ENCODE measurements around the gene PRKCD. TPM values are rescaled to one million over a fixed set of nuclear protein-coding genes. Genes with fewer than 3 reads are reported as not detected.

PRKCD gene
- total RNA-seq, 1 experiment from 2014 or later = 1.00 TPM

- Histone ChIP-seq H3K27me3 (replicated peaks) (no peaks in the 10 kb centered on the region), H3K9me3 (replicated peaks) (no peaks in the 10 kb centered on the region), H3K36me3 (peaks cover 98% of the 10 kb centered on the region), H3K27ac (no peak overlapping the region), H3K4me1 (replicated peaks) (peaks cover 14% of the 10 kb centered on the region), H3K4me3 (no peak overlapping the region)
- DNase-seq (ENCODE audit: low read depth in 1 of 2, low spot score in 2 of 2) = no peak
Observed at GRCh38 chr3:53231532-53232511, 70.8 kb downstream of the PRKCD start.

DNA sequence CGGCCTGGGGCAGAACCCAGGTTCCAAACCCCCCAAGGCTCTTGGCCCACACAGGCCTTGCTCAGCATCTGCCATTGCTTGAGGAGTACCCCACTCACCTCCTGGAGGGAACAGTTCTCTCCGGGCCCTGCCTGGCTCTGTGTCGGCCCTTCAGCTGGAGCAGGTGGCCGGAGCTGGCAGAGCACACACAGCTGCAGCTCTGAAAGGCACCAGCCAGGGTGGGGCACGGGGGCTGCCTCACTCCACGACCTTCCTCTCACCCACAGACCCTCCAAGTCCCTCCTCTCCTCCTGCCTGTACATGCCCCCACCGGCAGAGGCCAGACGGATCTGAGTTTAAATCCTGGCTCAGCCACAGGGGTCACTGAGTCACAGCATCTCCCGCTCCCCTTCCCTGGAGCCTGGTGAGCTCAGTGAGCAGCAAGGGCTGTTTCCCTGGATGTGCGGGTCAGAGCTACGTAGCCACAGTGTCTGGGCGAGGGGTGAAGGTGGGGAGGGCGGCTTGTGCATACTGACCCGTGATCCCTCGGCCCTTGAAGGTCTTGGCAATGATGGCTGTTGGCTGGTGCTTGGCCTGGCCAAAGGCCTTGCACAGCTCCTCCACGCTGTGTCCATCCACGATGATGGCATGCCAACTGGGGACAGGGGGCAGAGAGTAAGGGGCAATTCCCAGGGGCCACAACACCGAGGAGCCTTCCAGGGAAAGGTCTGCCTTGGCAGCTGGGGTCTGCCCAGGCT lies 71.8 kb downstream of the PRKCD start:
- Histone ChIP-seq H3K9me3 (replicated peaks) (no peaks in the 10 kb centered on the region), H3K36me3 (peaks cover 96% of the 10 kb centered on the region), H3K4me1 (replicated peaks) (peaks cover 23% of the 10 kb centered on the region), H3K4me3 (no peak overlapping the region), H3K27me3 (replicated peaks) (no peaks in the 10 kb centered on the region), H3K27ac (no peak overlapping the region)
- no peak for DNase-seq (ENCODE audit: low read depth in 1 of 2, low spot score in 2 of 2)

- no peaks in the 10 kb centered on the region for H3K9me3 ChIP-seq (replicated peaks)
- no peak overlapping the region for H3K4me3 ChIP-seq
- no peak for DNase-seq (ENCODE audit: low read depth in 1 of 2, low spot score in 2 of 2)
- peaks cover 91% of the 10 kb centered on the region for H3K36me3 ChIP-seq
- H3K4me1 ChIP-seq (replicated peaks) = peaks cover 38% of the 10 kb centered on the region
- H3K27ac ChIP-seq = no peak overlapping the region
- H3K27me3 ChIP-seq (replicated peaks) = no peaks in the 10 kb centered on the region
Observed at GRCh38 chr3:53234130-53234840, 73.3 kb downstream of the PRKCD start.

GRCh38 chr3:53234841-53235232 lies 73.8 kb downstream of the PRKCD start:
- peaks cover 44% of the 10 kb centered on the region for H3K4me1 ChIP-seq (replicated peaks)
- H3K27ac ChIP-seq = no peak overlapping the region
- no peak for DNase-seq (ENCODE audit: low read depth in 1 of 2, low spot score in 2 of 2)
- H3K36me3 ChIP-seq = peaks cover 91% of the 10 kb centered on the region
- no peaks in the 10 kb centered on the region for H3K27me3 ChIP-seq (replicated peaks)
- H3K4me3 ChIP-seq = no peak overlapping the region
- H3K9me3 ChIP-seq (replicated peaks) = no peaks in the 10 kb centered on the region

DNA sequence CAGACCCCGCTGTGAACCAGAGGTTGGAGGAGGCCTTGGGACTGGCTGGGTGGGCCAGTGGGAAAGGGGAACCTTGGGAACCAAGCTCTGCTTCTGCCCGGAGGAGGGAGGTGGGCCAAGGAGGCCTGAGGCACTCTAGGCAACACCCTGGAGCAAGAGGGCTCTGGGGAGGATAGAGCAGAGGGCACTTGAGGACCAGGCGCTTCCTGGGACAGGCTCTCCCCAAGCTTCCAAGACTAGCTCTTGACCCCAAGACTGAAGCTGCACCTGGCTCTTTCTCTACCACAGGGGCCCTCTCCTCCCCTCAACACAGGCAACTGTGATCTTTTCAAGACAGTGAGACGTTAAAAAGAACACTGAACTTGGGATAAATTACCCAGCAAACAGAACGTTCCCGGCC lies 74.5 kb downstream of the PRKCD start:
- DNase-seq (ENCODE audit: low read depth in 1 of 2, low spot score in 2 of 2) = no peak
- H3K27ac ChIP-seq = peak overlapping the region; percentile 87
- no peaks in the 10 kb centered on the region for H3K27me3 ChIP-seq (replicated peaks)
- H3K36me3 ChIP-seq = peaks cover 91% of the 10 kb centered on the region
- H3K4me1 ChIP-seq (replicated peaks) = peaks cover 47% of the 10 kb centered on the region
- H3K9me3 ChIP-seq (replicated peaks) = no peaks in the 10 kb centered on the region
- no peak overlapping the region for H3K4me3 ChIP-seq

- H3K4me1 ChIP-seq (replicated peaks) = peaks cover 47% of the 10 kb centered on the region
- peaks cover 91% of the 10 kb centered on the region for H3K36me3 ChIP-seq
- DNase-seq (ENCODE audit: low read depth in 1 of 2, low spot score in 2 of 2) = peak; percentile 74 to 88
- no peaks in the 10 kb centered on the region for H3K27me3 ChIP-seq (replicated peaks)
- peak overlapping the region; percentile 87 for H3K27ac ChIP-seq
- H3K9me3 ChIP-seq (replicated peaks) = no peaks in the 10 kb centered on the region
- no peak overlapping the region for H3K4me3 ChIP-seq
Observed at GRCh38 chr3:53236112-53236841, 75.3 kb downstream of the PRKCD start.

DNA sequence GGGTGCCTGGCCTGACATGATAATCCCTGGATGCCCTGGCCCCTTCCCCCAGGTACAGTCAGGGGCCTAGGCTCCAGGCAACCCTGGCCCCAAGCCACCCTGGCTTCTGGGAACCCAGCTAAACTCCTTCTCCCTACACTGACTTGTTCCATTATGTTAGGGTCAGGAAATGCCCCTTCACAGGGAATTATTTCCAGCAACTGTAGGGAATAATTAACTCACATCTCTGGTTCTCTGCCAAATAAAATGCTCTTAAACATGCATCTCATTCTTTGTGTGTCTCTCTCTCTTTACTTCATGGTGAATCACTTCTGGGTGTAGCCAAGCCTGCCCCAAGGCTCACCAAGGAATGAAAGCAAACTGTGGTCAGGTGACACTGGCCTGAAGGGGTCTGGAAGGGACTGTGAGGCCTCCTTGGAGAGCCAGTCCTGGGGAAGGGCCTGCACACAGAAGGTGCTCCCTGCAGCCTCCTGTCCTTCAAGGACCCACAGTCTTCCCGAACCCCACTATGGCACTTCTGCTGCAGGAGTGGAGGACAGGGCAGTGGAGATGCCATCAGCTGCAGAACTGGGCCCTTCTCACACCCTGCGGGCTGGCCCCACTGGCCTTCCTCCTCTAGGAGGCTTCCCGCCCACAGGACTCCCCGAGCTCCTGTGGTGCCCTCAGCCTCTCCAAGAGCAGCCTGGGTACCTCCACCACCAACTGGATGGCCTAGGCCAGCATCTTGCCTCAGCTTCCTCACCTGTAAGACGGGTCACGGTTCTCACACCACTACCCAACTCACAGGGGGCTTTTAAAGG lies 77.2 kb downstream of the PRKCD start:
- H3K27me3 ChIP-seq (replicated peaks) = no peaks in the 10 kb centered on the region

DNA sequence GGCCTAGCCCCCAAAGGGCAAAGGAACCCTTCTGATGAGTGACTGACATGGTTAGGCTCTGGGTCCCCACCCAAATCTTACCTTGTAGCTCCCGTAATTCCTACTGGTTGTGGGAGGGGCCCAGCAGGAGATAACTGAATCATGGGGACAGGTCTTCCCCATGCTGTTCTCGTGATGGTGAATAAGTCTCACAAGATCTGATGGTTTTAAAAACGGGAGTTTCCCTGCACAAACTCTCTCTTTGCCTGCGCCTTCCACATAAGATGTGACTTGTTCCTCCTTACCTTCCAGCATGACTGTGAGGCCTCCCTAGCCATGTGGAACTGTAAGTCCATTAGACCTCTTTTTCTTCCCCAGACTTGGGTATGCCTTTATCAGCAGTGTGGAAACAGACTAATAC lies 77.9 kb downstream of the PRKCD start:
- H3K4me3 ChIP-seq = no peak overlapping the region
- H3K4me1 ChIP-seq (replicated peaks) = peaks cover 65% of the 10 kb centered on the region
- no peaks in the 10 kb centered on the region for H3K27me3 ChIP-seq (replicated peaks)
- peaks cover 87% of the 10 kb centered on the region for H3K36me3 ChIP-seq
- H3K9me3 ChIP-seq (replicated peaks) = no peaks in the 10 kb centered on the region
- no peak overlapping the region for H3K27ac ChIP-seq
- no peak for DNase-seq (ENCODE audit: low read depth in 1 of 2, low spot score in 2 of 2)

More for the DNA sequence above, 77.2 kb downstream of the PRKCD start:
- peak; percentile 82 to 89 for DNase-seq (ENCODE audit: low read depth in 1 of 2, low spot score in 2 of 2)
- Histone ChIP-seq H3K4me1 (replicated peaks) (peaks cover 59% of the 10 kb centered on the region), H3K36me3 (peaks cover 87% of the 10 kb centered on the region), H3K4me3 (no peak overlapping the region), H3K9me3 (replicated peaks) (no peaks in the 10 kb centered on the region), H3K27ac (peak overlapping the region; percentile 87)

DNA sequence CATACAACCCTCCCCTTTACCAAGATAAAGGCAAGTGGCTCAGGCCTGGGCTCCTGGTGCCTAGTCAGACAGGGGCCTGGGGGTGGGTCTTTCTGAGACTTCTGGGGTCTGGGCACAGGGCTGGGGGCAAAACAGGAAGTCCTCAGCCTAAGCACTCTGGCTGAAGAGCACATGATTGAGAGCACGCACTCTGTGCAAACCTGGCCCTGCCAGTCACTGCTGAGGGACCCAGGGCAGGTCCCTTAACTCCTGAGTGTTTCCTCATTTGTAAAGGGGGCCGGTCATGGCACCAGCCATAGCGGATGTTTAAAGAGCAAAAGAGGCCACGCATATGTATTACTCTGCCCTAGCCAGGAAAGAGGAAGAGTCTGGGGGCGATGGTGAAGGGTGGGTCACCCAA lies 78.8 kb downstream of the PRKCD start:
- Histone ChIP-seq H3K4me1 (replicated peaks) (peaks cover 71% of the 10 kb centered on the region), H3K27me3 (replicated peaks) (no peaks in the 10 kb centered on the region), H3K4me3 (no peak overlapping the region), H3K36me3 (peaks cover 83% of the 10 kb centered on the region), H3K9me3 (replicated peaks) (no peaks in the 10 kb centered on the region), H3K27ac (no peak overlapping the region)
- DNase-seq (ENCODE audit: low read depth in 1 of 2, low spot score in 2 of 2) = no peak

DNA sequence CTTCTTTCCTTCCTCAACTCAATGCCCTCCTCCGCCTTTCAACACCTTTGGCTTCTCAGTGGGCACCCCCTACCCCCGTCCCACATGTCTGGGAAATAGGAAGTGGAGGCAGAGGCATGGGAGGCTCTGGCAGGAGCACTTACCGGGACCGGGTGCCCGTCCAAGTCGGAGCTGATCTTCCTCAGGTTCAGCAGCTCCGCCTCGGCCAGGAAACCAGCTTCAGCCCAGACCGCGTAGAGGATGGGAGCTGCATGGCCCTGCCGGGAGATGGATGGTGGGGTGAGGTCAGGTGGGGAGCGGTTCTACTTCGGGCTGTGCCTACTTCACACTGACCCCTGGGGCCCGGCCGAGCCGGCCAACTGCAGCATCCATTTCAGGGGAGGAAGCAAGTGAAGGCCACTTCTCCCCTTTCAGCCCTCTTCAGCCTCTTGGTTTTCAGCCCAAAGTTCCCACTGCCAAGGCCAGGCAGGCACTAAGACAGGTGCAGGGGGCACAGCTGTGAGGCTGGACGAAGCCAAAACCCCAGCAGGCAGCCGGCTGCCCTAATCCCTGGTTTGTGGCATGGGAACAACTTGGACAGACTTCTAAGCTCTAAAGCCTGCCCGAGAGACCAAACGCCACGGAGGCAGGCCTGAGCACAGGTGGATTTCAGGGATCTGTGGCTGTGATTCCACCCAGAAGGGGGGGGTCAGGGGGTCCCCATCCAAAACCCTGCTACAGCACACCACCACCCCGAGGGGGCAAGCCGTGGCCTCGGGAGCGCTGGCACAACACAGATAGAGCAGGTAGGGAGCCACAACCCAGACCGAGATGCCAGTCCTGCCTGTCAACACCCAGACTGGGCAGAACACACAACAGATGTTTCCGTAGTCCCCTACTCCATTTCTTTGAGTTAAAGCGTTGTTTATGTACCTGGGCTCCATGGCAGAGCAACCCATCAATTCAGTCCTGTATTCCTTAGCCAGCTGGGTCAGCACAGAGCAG lies 80.3 kb downstream of the PRKCD start:
- no peaks in the 10 kb centered on the region for H3K9me3 ChIP-seq (replicated peaks)
- H3K4me3 ChIP-seq = no peak overlapping the region
- peaks cover 63% of the 10 kb centered on the region for H3K4me1 ChIP-seq (replicated peaks)
- DNase-seq (ENCODE audit: low read depth in 1 of 2, low spot score in 2 of 2) = no peak
- H3K27ac ChIP-seq = no peak overlapping the region
- no peaks in the 10 kb centered on the region for H3K27me3 ChIP-seq (replicated peaks)
- peaks cover 74% of the 10 kb centered on the region for H3K36me3 ChIP-seq

- Histone ChIP-seq H3K4me1 (replicated peaks) (peaks cover 54% of the 10 kb centered on the region), H3K4me3 (no peak overlapping the region), H3K9me3 (replicated peaks) (no peaks in the 10 kb centered on the region), H3K27ac (peak overlapping the region; percentile 54), H3K36me3 (peaks cover 65% of the 10 kb centered on the region), H3K27me3 (replicated peaks) (no peaks in the 10 kb centered on the region)
- DNase-seq (ENCODE audit: low read depth in 1 of 2, low spot score in 2 of 2) = no peak
Observed at GRCh38 chr3:53242155-53242554, 81.1 kb downstream of the PRKCD start.

Data from SJSA1 (cell line).